PC-3 (cell line): ENCODE data around the gene ANKRD10. TPM values are rescaled to one million over a fixed set of nuclear protein-coding genes. Genes with fewer than 3 reads are reported as not detected.

Experiments used
- ATAC-seq: fragments of 200-7000 bp; cut with Tn5 transposase; 2 replicates; pipeline ENCODE4 v1.9.1; 2020; ENCODE audit warnings: mild to moderate bottlenecking, moderate library complexity
- BruUV-seq: library from RNA; stranded (reverse); fragments of 400-500 nt; replicated peaks from 2 replicates; lab custom pipeline; 2021; lab: Mats Ljungman, UMichigan
- CTCF ChIA-PET: fragments of 300-600 bp; sonication (Branson Sonifier 250); formaldehyde crosslinking; loops from one replicate; lab custom pipeline; 2022; ENCODE audit warnings: antibody characterized with exemption; lab: Charles Lee
- POLR2A ChIA-PET: fragments of 300-600 bp; sonication (Branson Sonifier 250); formaldehyde crosslinking; loops from one replicate; lab custom pipeline; 2022; ENCODE audit warnings: antibody characterized with exemption; ENCODE audit not compliant: unreplicated experiment; lab: Charles Lee
- DNase-seq: peaks from one replicate; pipeline ENCODE4 v3.0.0-alpha.2; 2015
- H2AFZ ChIP-seq: fragments of 300-600 bp; sonication (generic); 2 replicates; pipeline ENCODE4 v1.6.0; 2016; ENCODE audit warnings: antibody characterized with exemption, low read length
- H3F3A ChIP-seq: fragments of 300-600 bp; sonication (generic); one replicate; pipeline ENCODE4 v1.6.0; 2017; ENCODE audit warnings: antibody characterized with exemption, low read length, control low read depth, mild to moderate bottlenecking; ENCODE audit not compliant: unreplicated experiment
- H3K27ac ChIP-seq: fragments of 300-600 bp; sonication (generic); 2 replicates; pipeline ENCODE4 v1.5.1; 2016; ENCODE audit warnings: mild to moderate bottlenecking, low read length
- H3K27me3 ChIP-seq: fragments of 300-600 bp; sonication (generic); 2 replicates; pipeline ENCODE4 v1.6.1; 2016; ENCODE audit warnings: low read length, mixed read lengths
- H3K36me3 ChIP-seq: fragments of 300-600 bp; sonication (generic); 2 replicates; pipeline ENCODE4 v1.6.1; 2016; ENCODE audit warnings: low read depth, mixed run types, low read length, mixed read lengths
- H3K4me1 ChIP-seq: fragments of 300-600 bp; sonication (generic); 2 replicates; pipeline ENCODE4 v1.5.1; 2016; ENCODE audit warnings: low read length; ENCODE audit not compliant: insufficient read depth
- H3K4me2 ChIP-seq: fragments of 300-600 bp; sonication (generic); 2 replicates; pipeline ENCODE4 v1.6.0; 2016; ENCODE audit warnings: low read length
- H3K4me3 ChIP-seq: fragments of 300-600 bp; sonication (generic); 2 replicates; pipeline ENCODE4 v1.5.1; 2016; ENCODE audit warnings: mild to moderate bottlenecking, low read length, mixed read lengths
- H3K79me2 ChIP-seq: fragments of 300-600 bp; sonication (generic); 2 replicates; pipeline ENCODE4 v1.6.1; 2017; ENCODE audit warnings: low read length, mixed read lengths
- H3K9ac ChIP-seq: fragments of 300-600 bp; sonication (generic); 2 replicates; pipeline ENCODE4 v1.6.0; 2016; ENCODE audit warnings: mild to moderate bottlenecking, low read length
- H3K9me2 ChIP-seq: fragments of 300-600 bp; sonication (generic); replicated peaks from 2 replicates; pipeline ENCODE4 v1.6.1; 2016; ENCODE audit warnings: mixed run types, low read length, mixed read lengths
- H3K9me3 ChIP-seq: fragments of 300-600 bp; sonication (generic); 2 replicates; pipeline ENCODE4 v1.6.1; 2016; ENCODE audit warnings: low read length, mixed read lengths
- H4K20me1 ChIP-seq: fragments of 300-600 bp; sonication (generic); 2 replicates; pipeline ENCODE4 v1.6.1; 2016; ENCODE audit warnings: low read length, mixed read lengths
- CTCF ChIP-seq: fragments of 300-600 bp; sonication (generic); conservative IDR thresholded peaks from 2 replicates; pipeline ENCODE4 v1.5.1; 2017; ENCODE audit warnings: antibody characterized with exemption, low read depth, mild to moderate bottlenecking, low read length
- EZH2 ChIP-seq: fragments of 300-600 bp; sonication (generic); IDR thresholded peaks from one replicate; pipeline ENCODE4 v1.6.1; 2017; ENCODE audit warnings: antibody characterized with exemption, mild to moderate bottlenecking, low read length; ENCODE audit not compliant: unreplicated experiment
- EZH2phosphoT487 ChIP-seq: fragments of 300-600 bp; sonication (generic); IDR thresholded peaks from 2 replicates; pipeline ENCODE4 v1.6.1; 2018; ENCODE audit warnings: mild to moderate bottlenecking, antibody characterized with exemption, low read length, borderline replicate concordance
- intact Hi-C: fragments of 100-400 bp; cut with micrococcal nuclease; formaldehyde crosslinking; loops from 2 replicates; pipeline ENCODE4 v1.9.0; 2023
- total RNA-seq: library from RNA; depleted of rRNA; stranded (reverse); fragments of >200 nt; gene quantifications from 2 replicates; pipeline ENCODE4 v1.2.3, GENCODE V29; 2014

Gene ANKRD10
- total RNA-seq, 1 experiment from 2014 or later, result 60.2 TPM

DNA sequence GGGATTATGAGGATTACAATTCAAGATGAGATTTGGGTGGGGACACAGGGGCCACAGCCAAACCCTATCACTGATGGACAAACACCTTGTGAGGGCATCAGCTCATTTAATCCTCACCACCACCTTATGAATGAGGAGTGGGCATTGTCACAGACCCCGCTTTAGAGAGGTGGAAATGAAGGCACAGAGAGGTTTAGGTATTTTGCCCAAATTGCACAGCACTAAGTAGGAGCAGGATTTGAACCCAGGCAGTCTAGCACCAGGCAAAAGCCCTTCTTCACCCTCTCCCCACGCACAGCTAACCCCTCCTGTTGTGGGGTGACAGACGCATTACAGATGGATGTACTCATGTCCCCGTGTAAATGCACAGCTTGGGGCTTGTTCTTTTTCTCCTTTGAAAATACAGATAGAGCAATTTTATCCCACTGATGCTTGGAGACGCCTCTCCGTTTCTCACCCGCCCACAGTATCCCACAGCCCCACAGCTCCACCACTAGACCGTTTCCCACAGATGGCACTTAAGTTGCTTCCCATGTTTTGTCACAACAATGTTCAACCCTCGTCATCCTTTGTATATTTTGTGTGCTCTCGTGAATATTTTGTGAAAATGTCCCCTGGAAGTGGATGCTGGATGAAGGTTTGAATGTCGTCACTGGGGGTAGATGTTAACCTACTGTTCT is 48.2 kb downstream of the ANKRD10 start:
- Histone ChIP-seq H3K9me3 (no peaks in the 10 kb centered on the region), H4K20me1 (no peaks in the 10 kb centered on the region), H3K4me3 (no peak overlapping the region), H3F3A (no peaks in the 10 kb centered on the region), H3K9ac (no peak overlapping the region), H3K9me2 (no peaks in the 10 kb centered on the region), H3K27ac (no peak overlapping the region), H3K4me2 (no peak overlapping the region), H3K4me1 (peaks cover 18% of the 10 kb centered on the region), H3K27me3 (no peaks in the 10 kb centered on the region), H2AFZ (no peak overlapping the region), H3K36me3 (no peaks in the 10 kb centered on the region), H3K79me2 (peaks cover 6% of the 10 kb centered on the region; the same call in 1 of the 2 replicates)
- ATAC-seq (no peak), DNase-seq (no peak)
- TF ChIP-seq EZH2phosphoT487 (no peak), CTCF (no peak), EZH2 (no peak)
- intact Hi-C loops, result no loop called here
- ChIA-PET CTCF (no interaction called here), POLR2A (no interaction called here)
- BruUV-seq, result no TSS peak

DNA sequence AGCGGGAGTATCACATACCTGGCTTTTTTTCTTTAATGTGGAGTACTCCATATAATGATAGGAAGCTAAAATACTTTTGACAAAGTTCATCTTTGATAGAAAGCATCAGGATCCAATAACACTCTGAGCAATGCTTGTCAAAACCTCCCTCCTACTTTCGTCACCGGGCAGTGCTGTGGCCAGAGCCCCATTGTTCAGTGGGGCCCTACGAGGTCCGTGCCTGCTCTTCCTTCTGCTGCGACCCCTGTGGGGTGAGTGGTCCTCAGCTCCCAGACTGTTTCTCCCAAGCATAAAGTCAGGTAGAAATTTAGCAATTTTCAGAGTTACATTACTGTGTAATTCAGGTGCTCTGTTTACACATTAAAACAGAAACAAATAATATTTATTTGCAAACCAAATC is 51.2 kb downstream of the ANKRD10 start:
- Histone ChIP-seq H2AFZ (no peak overlapping the region), H3K4me1 (no peaks in the 10 kb centered on the region), H3K27me3 (no peaks in the 10 kb centered on the region), H3K27ac (no peak overlapping the region), H3K9me3 (no peaks in the 10 kb centered on the region), H4K20me1 (no peaks in the 10 kb centered on the region), H3F3A (no peaks in the 10 kb centered on the region), H3K4me2 (no peak overlapping the region), H3K9ac (no peak overlapping the region), H3K4me3 (no peak overlapping the region), H3K36me3 (no peaks in the 10 kb centered on the region), H3K9me2 (no peaks in the 10 kb centered on the region), H3K79me2 (no peaks in the 10 kb centered on the region)
- CTCF ChIA-PET, result no interaction called here
- POLR2A ChIA-PET, result no interaction called here
- ATAC-seq (no peak), DNase-seq (no peak)
- intact Hi-C loops, result no loop called here
- TF ChIP-seq EZH2 (no peak), EZH2phosphoT487 (no peak), CTCF (no peak)
- no TSS peak for BruUV-seq

DNA sequence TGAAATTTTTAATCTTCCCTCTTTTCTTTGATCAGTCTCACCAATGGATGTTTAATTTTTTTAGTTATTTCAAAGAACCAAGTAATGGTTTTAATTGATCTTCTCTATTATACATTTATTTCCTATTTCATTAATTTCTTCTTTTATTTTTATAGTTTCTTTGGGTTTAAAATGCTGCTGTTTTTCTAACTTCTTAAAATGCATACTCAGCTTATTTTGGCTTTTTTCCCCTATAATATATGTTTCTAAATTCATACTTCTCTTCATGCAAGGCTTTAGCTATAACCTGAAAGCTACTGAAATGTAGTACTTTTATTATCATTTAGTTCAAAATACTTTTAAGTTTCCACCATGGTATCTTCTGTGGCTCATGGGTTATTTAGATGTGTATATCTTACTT is 53.9 kb downstream of the ANKRD10 start:
- Histone ChIP-seq H3K27ac (no peak overlapping the region), H3K4me3 (no peak overlapping the region), H3K79me2 (no peaks in the 10 kb centered on the region), H3K9me2 (no peaks in the 10 kb centered on the region), H3K4me2 (no peak overlapping the region), H3F3A (no peaks in the 10 kb centered on the region), H3K27me3 (no peaks in the 10 kb centered on the region), H4K20me1 (no peaks in the 10 kb centered on the region), H2AFZ (no peak overlapping the region), H3K9ac (no peak overlapping the region), H3K4me1 (no peaks in the 10 kb centered on the region), H3K36me3 (no peaks in the 10 kb centered on the region), H3K9me3 (no peaks in the 10 kb centered on the region)
- CTCF ChIA-PET, result no interaction called here
- POLR2A ChIA-PET, result no interaction called here
- no peak for ATAC-seq
- BruUV-seq, result no TSS peak
- TF ChIP-seq CTCF (no peak), EZH2phosphoT487 (no peak), EZH2 (no peak)
- intact Hi-C loops, result no loop called here
- no peak for DNase-seq
